Measurements from ENCODE around the gene GABRR2.

DNA sequence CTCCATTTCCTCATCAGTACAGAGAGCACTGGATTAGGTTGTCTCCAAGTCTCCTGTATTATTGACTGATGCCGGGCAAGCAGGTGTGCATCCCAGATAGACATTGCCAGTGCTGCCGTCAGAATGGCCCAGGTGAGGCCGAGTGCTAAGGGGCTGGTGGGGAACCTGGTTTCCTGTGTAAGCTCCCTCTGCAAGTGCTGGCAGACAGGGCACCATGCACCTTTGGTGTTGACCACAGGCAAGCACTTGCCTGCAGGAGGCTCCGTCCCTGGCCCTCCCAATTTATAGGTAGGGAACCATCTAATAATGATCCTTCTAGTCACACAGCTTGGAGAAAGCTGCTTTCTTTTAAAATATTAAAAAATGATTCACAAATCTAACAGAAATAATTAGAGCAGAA lies 98.7 kb downstream of the GABRR2 start:
- TF ChIP-seq CTCF (conservative IDR thresholded peaks at IDR 0.05; ENCODE audit: low read depth, low read length), result no peak
- TF ChIP-seq POLR2A (IDR thresholded peaks at IDR 0.05; ENCODE audit: low read depth, low read length), result no peak
- TF ChIP-seq CEBPB (IDR thresholded peaks at IDR 0.05; ENCODE audit: low read depth, low read length), result no peak
- TF ChIP-seq RFX5 (IDR thresholded peaks at IDR 0.05; ENCODE audit: low read depth, low read length), result no peak
- TF ChIP-seq RAD21 (IDR thresholded peaks at IDR 0.05; ENCODE audit: low read length), result no peak
- TF ChIP-seq MAFK (IDR thresholded peaks at IDR 0.05; ENCODE audit: low read depth, low read length), result no peak
- TF ChIP-seq, protein P1, sequence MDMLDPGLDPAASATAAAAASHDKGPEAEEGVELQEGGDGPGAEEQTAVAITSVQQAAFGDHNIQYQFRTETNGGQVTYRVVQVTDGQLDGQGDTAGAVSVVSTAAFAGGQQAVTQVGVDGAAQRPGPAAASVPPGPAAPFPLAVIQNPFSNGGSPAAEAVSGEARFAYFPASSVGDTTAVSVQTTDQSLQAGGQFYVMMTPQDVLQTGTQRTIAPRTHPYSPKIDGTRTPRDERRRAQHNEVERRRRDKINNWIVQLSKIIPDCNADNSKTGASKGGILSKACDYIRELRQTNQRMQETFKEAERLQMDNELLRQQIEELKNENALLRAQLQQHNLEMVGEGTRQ (IDR thresholded peaks at IDR 0.05; ENCODE audit: low read depth, low read length), result no peak
- TF ChIP-seq, protein P2, sequence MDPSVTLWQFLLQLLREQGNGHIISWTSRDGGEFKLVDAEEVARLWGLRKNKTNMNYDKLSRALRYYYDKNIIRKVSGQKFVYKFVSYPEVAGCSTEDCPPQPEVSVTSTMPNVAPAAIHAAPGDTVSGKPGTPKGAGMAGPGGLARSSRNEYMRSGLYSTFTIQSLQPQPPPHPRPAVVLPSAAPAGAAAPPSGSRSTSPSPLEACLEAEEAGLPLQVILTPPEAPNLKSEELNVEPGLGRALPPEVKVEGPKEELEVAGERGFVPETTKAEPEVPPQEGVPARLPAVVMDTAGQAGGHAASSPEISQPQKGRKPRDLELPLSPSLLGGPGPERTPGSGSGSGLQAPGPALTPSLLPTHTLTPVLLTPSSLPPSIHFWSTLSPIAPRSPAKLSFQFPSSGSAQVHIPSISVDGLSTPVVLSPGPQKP (IDR thresholded peaks at IDR 0.05; ENCODE audit: borderline replicate concordance, low read depth, low read length), result no peak
- TF ChIP-seq FOS (IDR thresholded peaks at IDR 0.05; ENCODE audit: low read depth, low read length), result no peak
- no peak for TF ChIP-seq SMC3 (IDR thresholded peaks at IDR 0.05; ENCODE audit: low read depth, low read length)
- no peak for TF ChIP-seq MXI1 (IDR thresholded peaks at IDR 0.05; ENCODE audit: borderline replicate concordance, low read depth, low read length)
- TF ChIP-seq NFE2L2 (IDR thresholded peaks at IDR 0.05; ENCODE audit: low read depth, low read length), result no peak

Measured in IMR-90 (cell line).